CD4-positive, alpha-beta T cell treated with Interleukin-17A for 4 hours (primary cell): ENCODE results near the gene PDGFC.

Experiments
- DNase-seq: peaks from one replicate; pipeline ENCODE4 v3.0.0-alpha.2; 2020; ENCODE audit warnings: mixed read lengths

Gene PDGFC

DNA sequence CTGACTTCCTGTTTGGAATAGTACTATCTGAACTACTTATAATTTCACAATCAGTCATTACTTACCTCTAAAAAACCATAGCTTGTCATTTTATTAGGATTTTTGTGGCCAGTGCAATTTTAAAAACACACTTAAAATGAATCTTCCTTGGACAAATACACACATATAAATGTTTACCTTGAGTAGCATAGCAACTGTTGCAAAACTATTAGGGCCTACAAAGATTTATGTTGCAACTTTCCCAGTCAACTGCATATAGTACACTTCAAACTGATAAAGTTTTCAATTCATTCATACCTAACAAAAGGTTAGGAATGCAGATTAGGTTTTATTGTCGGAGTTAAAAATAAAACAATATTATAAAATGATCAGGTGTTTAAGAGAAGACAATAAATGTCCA lies 193.0 kb downstream of the PDGFC start:
- no peak for DNase-seq

- no peak for DNase-seq
These were observed 193.5 kb downstream of the PDGFC start for GRCh38 chr4:156778093-156778492.

DNA sequence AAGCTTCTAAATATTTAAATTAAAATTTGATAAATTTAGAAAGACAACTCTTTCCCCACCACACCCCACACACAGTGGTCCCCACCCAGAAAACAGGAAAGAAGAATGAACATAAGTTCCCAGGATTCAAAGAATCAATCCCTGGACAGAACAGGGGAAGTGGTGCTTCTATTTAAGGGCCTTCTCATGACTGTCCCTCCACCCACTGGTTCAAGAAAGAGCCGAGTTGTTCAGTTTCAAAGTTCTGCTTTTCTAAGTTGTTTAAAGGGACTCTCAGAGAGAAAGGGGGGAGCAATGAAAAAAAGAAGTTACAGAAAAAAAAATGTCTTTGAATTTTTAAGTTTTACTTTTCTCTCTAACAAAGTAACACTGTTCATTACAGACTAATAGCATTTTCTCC lies 195.8 kb downstream of the PDGFC start:
- no peak for DNase-seq

DNA sequence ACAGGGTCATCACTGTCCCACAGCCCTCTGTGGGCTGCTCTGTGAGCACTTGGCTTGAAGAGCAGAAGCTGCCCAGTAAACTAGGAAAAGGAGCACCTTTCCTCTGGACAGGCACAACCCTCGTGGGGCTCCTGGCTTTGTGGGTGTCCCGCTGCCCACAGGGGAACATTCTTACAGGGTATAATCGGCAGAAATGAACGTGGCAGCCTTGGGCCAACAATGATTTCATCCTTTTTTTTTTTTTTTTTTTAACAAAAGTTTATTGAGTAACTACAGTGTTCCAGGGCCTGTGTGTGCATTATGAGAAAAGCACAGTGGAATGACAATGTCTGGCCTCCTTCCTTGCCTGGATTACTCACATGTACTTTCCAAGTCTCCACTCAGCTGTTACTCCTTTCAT lies 197.2 kb downstream of the PDGFC start:
- DNase-seq = no peak

- DNase-seq = no peak
These were observed 197.8 kb downstream of the PDGFC start for GRCh38 chr4:156773648-156774357.

DNA sequence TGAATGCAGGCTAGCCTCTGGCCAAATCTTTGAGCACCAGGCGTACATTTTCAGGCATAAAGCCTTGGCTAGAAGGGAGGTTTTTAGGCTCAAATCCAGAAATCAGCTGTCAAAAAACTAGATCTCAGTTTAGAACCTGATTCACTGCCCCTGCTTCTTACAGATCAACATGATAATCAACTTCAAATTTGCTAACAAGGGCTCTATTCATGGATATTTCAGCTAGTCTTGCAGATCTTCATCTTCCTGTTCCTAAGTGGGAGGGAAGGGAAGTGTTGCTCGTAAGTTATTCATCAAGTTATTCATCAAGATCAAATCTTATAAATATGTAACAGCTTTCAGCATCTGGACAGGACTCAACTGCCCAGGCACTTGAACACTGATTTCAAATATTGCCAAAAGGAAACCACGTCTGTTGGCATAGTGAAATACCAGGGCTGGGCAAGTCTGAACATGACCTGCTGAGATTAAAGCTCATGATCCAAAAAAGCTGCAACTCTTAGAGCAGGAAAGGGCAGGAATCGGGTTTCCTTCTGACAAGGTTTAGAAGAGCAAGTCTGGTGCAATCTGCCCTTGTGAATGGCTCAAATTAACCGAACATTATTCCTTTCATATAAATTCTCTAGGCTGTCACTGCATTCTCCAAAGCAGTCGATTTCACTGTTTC lies 200.3 kb downstream of the PDGFC start:
- no peak for DNase-seq

DNA sequence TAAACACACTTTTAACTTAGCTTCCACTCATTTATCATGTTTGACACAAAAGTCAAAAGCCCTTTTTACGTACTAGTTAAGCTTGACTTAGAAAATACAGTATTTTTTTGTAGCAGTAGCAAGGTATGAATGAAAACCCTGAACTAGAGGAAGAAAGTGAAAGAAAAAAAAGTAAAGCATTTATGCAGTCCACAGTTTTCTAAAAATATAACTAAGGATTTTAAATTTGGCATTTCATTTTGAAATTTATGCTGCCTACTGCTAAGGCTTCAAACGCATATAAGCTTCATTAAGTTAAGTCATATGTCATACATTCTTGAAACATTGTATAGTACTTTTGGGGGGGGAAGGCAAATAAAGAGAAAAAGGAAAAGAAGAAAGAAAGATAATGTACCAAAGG lies 201.5 kb downstream of the PDGFC start:
- DNase-seq = no peak

- no peak for DNase-seq
These were observed 203.6 kb downstream of the PDGFC start for GRCh38 chr4:156767911-156768415.

DNA sequence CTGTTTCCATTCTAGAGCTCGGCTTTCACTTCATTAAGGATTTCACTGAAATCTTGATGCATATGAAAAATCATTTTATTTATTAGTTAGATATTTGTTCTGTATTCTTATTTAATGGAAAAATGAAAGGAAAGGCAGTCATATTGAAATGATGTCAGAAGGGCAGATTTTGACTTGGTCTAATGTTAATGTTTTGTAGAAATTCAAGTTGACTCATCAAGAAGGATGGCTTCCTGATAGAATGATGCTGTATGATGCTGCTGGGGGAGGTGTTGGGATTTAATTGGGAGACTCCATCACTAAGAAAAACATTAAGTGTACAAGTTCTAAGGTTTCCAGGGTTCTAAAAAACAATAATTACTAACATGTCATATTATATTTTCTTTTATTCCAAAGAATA lies 204.8 kb downstream of the PDGFC start:
- DNase-seq = no peak

GRCh38 chr4:156765277-156765676 lies 206.3 kb downstream of the PDGFC start:
- DNase-seq = no peak

GRCh38 chr4:156764846-156765245 lies 206.8 kb downstream of the PDGFC start:
- no peak for DNase-seq

DNA sequence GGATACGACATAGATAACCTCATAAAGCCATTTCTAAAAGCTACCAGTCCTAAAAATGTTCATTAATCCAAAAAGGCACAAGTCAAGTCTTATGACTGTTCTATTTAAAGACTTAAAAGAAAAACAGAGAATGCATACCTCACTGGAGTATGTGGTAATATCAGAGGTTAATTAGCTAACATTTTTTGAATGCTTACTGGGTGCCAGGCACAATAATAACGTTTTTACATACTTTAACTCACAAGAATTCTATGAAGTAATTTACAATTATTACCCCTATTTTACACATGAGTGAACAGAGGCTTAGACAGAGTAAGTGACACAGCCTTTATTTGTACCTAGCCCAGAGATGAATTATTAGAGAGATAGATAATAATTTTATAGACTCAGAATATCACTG lies 207.5 kb downstream of the PDGFC start:
- no peak for DNase-seq

DNA sequence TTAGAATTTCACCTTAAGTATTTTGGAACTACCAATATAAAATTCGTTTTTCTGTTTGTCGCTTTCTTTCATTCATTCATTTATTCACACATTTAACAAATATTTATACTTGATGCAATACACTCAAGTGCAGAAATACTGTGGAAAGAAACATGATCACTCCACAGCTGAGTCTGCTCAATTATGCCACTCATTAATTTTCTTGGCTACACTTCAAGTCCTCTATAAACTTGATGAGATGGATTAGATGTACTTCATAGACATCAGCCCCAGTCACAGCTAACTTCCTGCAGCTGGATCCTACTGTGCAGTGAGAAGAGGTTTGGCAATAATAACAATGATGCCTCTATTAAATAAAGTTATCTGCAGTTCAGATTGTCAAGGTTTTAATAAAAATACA lies 208.1 kb downstream of the PDGFC start:
- no peak for DNase-seq

DNA sequence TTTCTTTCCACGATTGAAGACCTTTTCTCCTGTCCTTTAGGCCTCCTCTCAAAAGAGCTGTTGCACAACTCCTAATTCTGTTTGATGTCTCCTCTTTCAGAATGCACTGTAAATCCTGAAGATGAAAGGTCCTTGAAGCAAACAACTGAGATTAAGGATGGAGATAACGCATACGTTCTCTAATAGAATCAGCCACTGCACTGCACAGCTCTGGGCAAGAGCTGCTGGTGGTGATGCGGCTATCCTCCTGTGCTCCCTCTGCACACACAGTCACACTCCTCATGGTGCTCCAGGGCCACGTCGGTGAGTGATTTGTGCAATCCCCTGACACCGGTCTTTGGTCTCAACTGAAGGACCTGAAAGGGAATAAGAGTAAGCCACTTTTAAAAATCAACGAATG lies 208.7 kb downstream of the PDGFC start:
- DNase-seq = no peak

DNA sequence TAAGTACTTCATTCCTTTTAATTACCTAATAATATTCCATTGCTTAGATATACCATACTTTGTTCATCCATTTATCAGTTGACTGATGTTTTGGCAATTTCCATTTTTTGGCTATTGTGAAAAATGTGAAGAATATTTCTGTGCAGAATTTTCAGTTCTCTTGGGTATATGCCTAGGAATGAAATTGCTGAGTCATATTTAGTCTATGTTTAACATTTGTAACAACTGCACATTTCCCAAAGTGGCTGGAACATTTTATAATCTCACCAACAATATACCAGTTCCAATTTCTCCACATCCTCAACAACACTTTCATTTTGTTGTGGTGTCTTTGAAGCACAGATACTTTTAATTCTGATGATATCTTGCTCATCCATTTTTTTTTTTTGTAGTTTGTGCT lies 215.5 kb downstream of the PDGFC start:
- no peak for DNase-seq

DNA sequence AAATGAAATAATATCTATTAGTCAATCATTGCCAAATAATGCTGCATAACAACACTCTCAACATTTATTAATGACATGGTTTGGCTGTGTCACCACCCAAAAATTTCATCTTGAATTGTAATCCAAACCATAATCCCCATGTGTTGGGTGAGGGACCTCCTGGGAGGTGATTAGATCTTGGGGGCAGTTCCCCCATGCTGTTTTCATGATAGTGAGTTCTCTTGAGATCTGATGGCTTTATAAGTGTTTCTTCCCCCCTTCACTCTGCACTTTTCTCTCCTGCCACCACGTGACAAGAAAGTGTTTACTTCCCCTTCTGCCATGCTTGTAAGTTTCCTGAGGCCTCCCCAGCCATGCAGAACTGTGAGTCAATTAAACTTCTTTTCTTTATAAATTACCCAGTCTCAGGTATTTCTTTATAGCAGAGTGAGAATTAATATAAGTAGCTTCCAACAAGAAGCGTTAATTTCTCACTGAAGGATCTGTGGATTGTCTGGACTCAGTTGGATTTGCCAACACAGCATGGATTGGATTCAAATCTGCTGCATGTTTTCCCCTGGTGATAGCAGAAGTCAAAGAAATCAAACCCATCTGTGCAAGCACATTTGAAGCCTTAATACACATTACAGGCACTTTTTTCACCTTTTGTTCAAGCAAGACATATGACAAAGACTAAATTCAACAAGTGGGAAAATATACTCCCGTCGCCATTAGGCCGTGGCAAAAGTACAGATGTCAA lies 216.6 kb downstream of the PDGFC start:
- DNase-seq = no peak

DNA sequence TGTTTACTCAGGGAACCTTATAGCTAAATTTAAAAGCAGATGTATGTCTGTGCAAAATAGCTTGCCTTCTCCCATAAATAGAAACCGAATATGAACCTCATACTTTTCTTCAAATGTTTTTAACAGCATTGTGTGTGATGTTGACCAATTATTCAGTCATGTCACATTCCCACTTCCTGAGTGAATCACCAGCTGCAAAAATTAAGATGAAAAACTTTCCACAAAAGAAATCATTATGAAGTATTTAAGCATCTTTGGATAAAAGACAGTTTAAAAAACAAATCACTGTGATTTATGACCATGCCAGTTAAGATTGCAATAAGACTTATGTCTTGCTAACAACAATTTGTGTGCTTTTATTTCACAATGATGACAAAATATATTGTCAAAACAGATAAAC lies 220.1 kb downstream of the PDGFC start:
- DNase-seq = no peak

- no peak for DNase-seq
These were observed 221.9 kb downstream of the PDGFC start for GRCh38 chr4:156749426-156750403.

DNA sequence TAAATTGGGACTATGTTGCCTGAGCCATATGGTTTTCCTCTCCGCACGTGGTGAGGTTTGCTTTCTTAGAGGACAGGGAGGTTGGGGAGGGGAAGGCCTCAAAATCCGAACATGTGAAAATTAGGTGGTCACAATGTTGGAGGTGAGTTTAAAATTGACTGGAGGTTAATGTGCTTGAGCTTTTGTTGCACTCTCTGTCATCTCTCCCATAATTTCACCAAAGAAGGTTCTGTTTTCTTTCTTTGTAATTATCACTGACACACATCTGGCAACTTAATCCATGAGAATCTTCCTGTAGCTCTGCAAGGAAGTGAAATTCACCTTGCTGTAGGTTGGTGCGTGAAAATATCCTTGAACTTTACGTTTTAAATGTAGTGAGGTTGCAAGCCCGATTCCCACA lies 225.5 kb downstream of the PDGFC start:
- DNase-seq = no peak

DNA sequence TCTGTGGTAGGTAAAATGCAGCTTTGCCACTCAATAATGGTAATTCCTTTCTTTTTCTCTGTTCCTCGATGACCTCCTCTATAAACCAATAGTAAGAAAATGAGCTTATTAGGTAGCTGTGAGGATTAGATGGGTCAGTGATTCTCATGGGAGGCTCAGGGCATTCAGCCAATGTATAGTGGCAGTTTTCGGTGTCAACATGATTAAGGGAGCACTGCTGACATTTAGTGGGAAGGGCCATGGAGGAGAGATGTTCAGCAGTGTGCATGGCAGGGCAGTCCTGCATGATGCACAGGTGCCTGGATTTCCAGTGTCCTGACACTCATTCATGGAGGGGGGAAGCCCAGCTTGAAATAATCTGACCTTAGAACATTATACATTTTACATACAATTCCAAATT lies 232.8 kb downstream of the PDGFC start:
- no peak for DNase-seq

GRCh38 chr4:156734965-156735895 lies 236.4 kb downstream of the PDGFC start:
- DNase-seq = no peak

DNA sequence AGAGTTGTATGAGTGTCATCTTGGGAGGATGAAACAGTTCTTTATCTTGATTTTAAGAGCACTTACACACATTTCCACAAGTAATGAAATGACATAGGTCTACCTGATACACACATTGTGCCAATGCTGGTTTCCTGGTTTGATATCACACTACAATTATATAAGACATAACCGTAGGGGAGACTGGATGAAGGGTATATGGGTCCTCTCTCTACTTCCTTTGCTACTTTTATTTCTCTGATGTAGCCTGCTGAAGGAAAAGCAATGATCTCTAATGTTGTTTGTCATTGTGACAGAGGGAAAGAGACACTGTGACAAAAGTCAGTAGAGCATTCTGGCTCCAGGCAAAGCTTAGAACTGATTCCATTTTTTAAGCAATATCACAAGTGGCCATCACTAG lies 238.0 kb downstream of the PDGFC start:
- DNase-seq = no peak
